Cardiac septum (tissue), 1 donor: ENCODE measurements around the gene FAM47E. TPM values are rescaled to one million over a fixed set of nuclear protein-coding genes. Genes with fewer than 3 reads are reported as not detected.

Source experiments
- DNase-seq: peaks from one replicate; pipeline ENCODE4 v3.0.0-alpha.2; 2020; ENCODE audit warnings: low spot score
- intact Hi-C: fragments of 100-400 bp; cut with DNase I; formaldehyde crosslinking; loops from one replicate; pipeline ENCODE4 v1.14.0; 2022
- total RNA-seq: library from RNA; stranded (reverse); fragmentation: NEBNext Ultra II Directional; extraction: Animal tissue kit (Norgen Biotek cat#: 25700); gene quantifications from one replicate; pipeline ENCODE4 v1.2.1, GENCODE V29; 2021
- donor health status: DM: no; HTN: no; CAD: no.

The FAM47E gene
- total RNA-seq, 1 donor from 2014 or later: 2.9 TPM

DNA sequence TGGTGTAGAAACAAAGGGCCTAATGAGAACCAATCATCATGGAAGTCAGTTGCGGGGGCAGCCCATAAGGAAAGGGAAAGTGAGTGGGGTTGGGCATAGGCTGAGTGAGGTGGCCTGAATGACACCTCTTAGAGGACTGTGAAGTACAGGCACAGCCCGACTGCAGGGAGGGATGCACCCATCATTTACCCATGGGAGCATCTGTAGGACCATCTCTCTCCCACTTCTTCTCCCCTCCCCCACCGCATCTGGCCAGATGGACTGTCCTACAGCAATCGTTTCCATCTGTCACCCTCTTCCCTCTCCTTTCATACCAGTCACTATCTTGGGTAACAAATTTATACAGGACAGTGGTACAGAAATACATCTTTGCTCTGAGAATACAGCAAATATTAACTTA is 59.2 kb downstream of the FAM47E start:
- no peak for DNase-seq
- intact Hi-C loops: no loop called here

DNA sequence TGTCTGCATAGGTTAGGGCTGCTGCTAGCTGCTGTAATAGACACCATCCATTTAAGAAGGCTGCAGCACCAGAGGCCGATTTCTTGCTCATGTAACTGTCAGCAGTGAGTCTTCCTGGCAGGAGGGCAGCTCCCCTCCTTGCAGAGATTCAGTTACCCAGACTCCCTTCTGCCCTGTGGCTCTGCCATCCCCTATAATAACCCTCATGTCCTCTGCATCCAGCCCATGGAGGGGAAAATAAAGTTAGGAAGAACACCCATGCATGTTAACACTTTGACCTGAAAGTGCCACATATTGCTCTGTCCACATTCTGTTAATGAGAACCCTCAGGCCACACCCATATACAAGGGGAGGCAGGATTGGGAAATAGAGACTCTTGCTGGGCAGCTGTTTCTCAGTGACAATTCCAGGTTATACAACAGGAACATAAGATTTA is 60.4 kb downstream of the FAM47E start:
- intact Hi-C loops: no loop called here
- DNase-seq: no peak

DNA sequence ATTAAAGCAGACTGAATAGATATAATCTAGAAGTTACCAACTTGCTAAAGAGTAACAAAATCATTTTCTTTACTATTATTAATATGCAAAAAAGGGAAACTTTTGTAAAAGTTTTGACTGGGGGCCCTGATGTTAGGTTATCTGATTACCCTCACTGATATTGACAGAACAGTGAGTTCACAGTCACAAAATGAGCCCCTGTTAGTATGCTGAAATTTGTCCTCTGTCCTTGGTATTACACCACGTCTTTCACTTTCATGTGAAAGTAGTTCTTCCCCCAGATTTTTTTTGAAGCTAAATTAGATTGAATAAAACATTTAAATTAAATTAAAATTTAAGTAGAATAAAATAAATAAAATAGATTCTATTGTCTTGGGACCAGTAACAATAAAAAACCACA is 60.9 kb downstream of the FAM47E start:
- DNase-seq: no peak
- intact Hi-C loops: no loop called here

GRCh38 chr4:76313547-76313946 is 62.0 kb downstream of the FAM47E start:
- intact Hi-C loops: no loop called here

DNA sequence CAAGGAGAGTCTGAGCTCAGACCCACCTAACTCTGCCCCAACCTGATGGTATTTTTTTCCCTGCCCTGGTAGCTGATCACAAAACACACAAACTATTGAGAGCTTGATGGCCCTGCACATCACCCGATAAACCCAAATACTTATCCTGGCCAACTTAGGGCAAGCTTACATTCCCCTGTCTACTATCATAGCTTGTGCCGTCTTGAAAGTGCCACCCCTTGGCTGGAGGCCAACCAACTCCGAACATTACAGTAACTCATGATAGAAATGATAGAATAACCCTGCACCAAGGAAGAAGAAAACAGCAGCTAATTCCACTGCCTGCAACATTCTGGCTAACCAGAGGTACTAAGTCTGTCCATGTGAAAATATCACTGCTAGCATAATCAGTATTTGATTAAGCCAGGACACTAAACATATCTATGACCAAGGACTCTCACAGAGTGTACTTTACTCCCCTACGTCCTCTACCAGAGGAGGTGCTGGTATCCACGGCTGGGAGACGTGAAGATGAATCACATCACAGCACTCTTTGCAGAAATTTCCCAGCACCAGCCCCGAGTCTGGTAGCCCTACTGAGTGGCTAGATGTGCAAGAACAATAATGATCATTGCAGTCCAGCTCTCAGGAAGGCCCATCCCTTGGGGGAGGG is 63.9 kb downstream of the FAM47E start:
- DNase-seq: no peak
- intact Hi-C loops: no loop called here

More at GRCh38 chr4:76313547-76313946, 62.0 kb downstream of the FAM47E start:
- DNase-seq: no peak

DNA sequence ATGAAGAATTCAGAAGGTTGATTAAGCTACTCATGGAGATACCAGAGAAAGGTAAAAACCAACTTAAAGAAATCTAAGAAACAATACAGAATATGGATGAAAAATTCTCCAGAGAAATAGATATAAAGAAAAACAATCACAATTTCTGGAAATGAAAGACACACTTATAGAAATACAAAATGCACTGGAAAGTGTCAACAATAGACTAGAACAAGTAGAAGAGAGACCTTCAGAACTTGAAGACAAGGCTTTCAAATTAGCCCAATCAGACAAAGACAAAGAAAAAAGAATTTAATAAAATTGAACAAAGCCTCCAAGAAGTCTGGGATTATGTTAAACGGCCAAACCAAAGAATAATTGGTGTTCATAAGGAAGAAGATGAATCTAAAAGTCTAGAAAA is 64.6 kb downstream of the FAM47E start:
- DNase-seq: no peak

DNA sequence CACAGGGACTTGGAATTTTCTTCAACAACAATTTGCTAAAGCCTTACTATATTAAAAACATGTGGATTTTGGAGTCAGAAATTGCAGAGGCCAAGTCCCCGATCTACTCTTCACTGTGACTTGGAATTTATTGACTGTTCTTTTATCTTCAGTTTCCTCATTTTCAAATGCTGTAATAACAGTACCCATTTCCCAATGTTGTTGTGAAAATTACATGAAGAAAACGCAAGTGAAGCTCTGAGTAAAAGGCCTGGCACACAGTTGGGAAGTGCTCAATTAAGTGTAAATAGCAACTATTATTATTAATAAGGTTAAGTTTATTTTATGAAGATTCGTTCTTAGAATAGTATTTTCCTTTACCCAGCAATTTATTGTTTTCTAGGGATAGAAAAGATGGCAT is 70.7 kb downstream of the FAM47E start:
- DNase-seq: no peak

More for the DNA sequence above, 64.6 kb downstream of the FAM47E start:
- intact Hi-C loops: no loop called here

GRCh38 chr4:76325072-76325471 is 73.6 kb downstream of the FAM47E start:
- no peak for DNase-seq
- intact Hi-C loops: no loop called here

More for the DNA sequence above, 70.7 kb downstream of the FAM47E start:
- intact Hi-C loops: no loop called here

GRCh38 chr4:76326515-76326914 is 75.0 kb downstream of the FAM47E start:
- no peak for DNase-seq
- intact Hi-C loops: no loop called here

Other genes with a start within 250 kb of the FAM47E start
- gene CXCL9, start 244.2 kb upstream of the FAM47E start, total RNA-seq: 0.70 TPM
- 2.3 TPM for gene CXCL10, start 228.2 kb upstream of the FAM47E start, total RNA-seq
- 0.32 TPM for gene CXCL11, start 215.7 kb upstream of the FAM47E start, total RNA-seq
- 57.0 TPM for gene ART3, start 177.0 kb upstream of the FAM47E start, total RNA-seq
- gene NUP54, start 103.3 kb upstream of the FAM47E start, total RNA-seq: 22.7 TPM
- gene SCARB2, start 37.9 kb upstream of the FAM47E start, total RNA-seq: 114 TPM
- gene STBD1, start 55.0 kb downstream of the FAM47E start, total RNA-seq: 37.6 TPM
- 0.81 TPM for gene CCDC158, start 169.4 kb downstream of the FAM47E start, total RNA-seq
- 25.0 TPM for gene SHROOM3, start 183.5 kb downstream of the FAM47E start, total RNA-seq